HepG2 (cell line): ENCODE measurements around the gene OPRL1. TPM values are rescaled to one million over a fixed set of nuclear protein-coding genes. Genes with fewer than 3 reads are reported as not detected.
A peak's percentile ranks its signal among the peaks of the same experiment; 100 is the strongest.

Experiments used
- ARNT2 ChIP-seq: sonication (generic); formaldehyde crosslinking; IDR thresholded peaks from 2 replicates; pipeline ENCODE4 v1.8.0; 2022; ENCODE audit warnings: mild to moderate bottlenecking, low read depth, missing genetic modification reagents, moderate library complexity
- ATM ChIP-seq: fragments of 450-650 bp; IDR thresholded peaks from 2 replicates; pipeline ENCODE4 v1.7.1; 2017; ENCODE audit warnings: mild to moderate bottlenecking, borderline replicate concordance
- FOXA1 ChIP-seq, 2 experiments: fragments of 450-650 bp in 1 of 2; sonication (generic) in 1 of 2; formaldehyde crosslinking in 1 of 2; IDR thresholded peaks; 2 replicates each; pipeline versions ENCODE4 v1.4.0 to v1.6.1; 2016 to 2020; ENCODE audit warnings: missing genetic modification reagents in 1 of 2
- GABPA ChIP-seq, 2 experiments: IDR thresholded peaks; 2 replicates each; pipeline ENCODE4 v1.6.1; 2011 to 2016; ENCODE audit warnings: low read depth in 2 of 2, low read length in 1 of 2, missing biosample characterization in 1 of 2, missing genetic modification characterization in 1 of 2
- KDM1A ChIP-seq: IDR thresholded peaks from 2 replicates; pipeline ENCODE4 v1.6.1; 2016; ENCODE audit warnings: missing compliant biosample characterization
- MAZ ChIP-seq, 2 experiments: sonication (generic) in 1 of 2; formaldehyde crosslinking in 1 of 2; IDR thresholded peaks; 2 replicates each; pipeline versions ENCODE4 v1.5.0 to v1.6.1; 2012 to 2020; ENCODE audit warnings: low read depth in 2 of 2, mild to moderate bottlenecking in 2 of 2, borderline replicate concordance in 1 of 2, improper control_type of control experiment in 1 of 2, low read length in 1 of 2, missing genetic modification reagents in 1 of 2, moderate library complexity in 1 of 2
- MTF1 ChIP-seq: sonication (generic); formaldehyde crosslinking; IDR thresholded peaks from 2 replicates; pipeline ENCODE4 v1.5.0; 2020; ENCODE audit warnings: missing genetic modification reagents
- NAIF1 ChIP-seq: sonication (generic); formaldehyde crosslinking; IDR thresholded peaks from 2 replicates; pipeline ENCODE4 v1.5.0; 2020; ENCODE audit warnings: mild to moderate bottlenecking, missing genetic modification reagents, borderline replicate concordance
- NR2C2 ChIP-seq: sonication (generic); formaldehyde crosslinking; IDR thresholded peaks from 2 replicates; pipeline ENCODE4 v1.4.0; 2020; ENCODE audit warnings: missing genetic modification reagents, mild to moderate bottlenecking, moderate library complexity, borderline replicate concordance
- PAWR ChIP-seq: sonication (generic); formaldehyde crosslinking; IDR thresholded peaks from 2 replicates; pipeline ENCODE4 v1.4.0; 2020; ENCODE audit warnings: missing genetic modification reagents, mild to moderate bottlenecking, borderline replicate concordance
- SOX13 ChIP-seq, 3 experiments: fragments of 450-650 bp in 1 of 3; sonication (generic) in 1 of 3; formaldehyde crosslinking in 1 of 3; IDR thresholded peaks in 2 of 3; conservative IDR thresholded peaks in 1 of 3; 2 replicates each; pipeline versions ENCODE4 v1.5.0 to v1.6.1; 2016 to 2020; ENCODE audit warnings: antibody characterized with exemption in 1 of 3, mild to moderate bottlenecking in 1 of 3, missing compliant biosample characterization in 1 of 3, missing genetic modification reagents in 1 of 3, moderate library complexity in 1 of 3
- SRSF1 ChIP-seq: fragments of 200-400 bp; formaldehyde crosslinking; optimal IDR thresholded peaks from 2 replicates; pipeline ENCODE3; 2017; ENCODE audit warnings: mild to moderate bottlenecking, low read depth, low read length, moderate library complexity
- TOE1 ChIP-seq: sonication (generic); formaldehyde crosslinking; IDR thresholded peaks from 2 replicates; pipeline ENCODE4 v1.4.0; 2020; ENCODE audit warnings: mild to moderate bottlenecking, missing genetic modification reagents
- XBP1 ChIP-seq: sonication (generic); formaldehyde crosslinking; IDR thresholded peaks from 2 replicates; pipeline ENCODE4 v1.5.0; 2020; ENCODE audit warnings: missing genetic modification reagents
- ZNF232 ChIP-seq: sonication (generic); formaldehyde crosslinking; IDR thresholded peaks from 2 replicates; pipeline ENCODE4 v1.4.0; 2020; ENCODE audit warnings: missing genetic modification reagents, borderline replicate concordance
- ZNF598 ChIP-seq: sonication (generic); formaldehyde crosslinking; IDR thresholded peaks from 2 replicates; pipeline ENCODE4 v1.5.1; 2020; ENCODE audit warnings: mild to moderate bottlenecking, missing genetic modification reagents, borderline replicate concordance
- ZNF720 ChIP-seq: sonication (generic); formaldehyde crosslinking; IDR thresholded peaks from 2 replicates; pipeline ENCODE4 v1.4.0; 2020; ENCODE audit warnings: missing genetic modification reagents
- polyA plus RNA-seq, 8 experiments: library from polyadenylated mRNA; depleted of rRNA in 3 of 8; stranded (reverse) in 7 of 8; unstranded in 1 of 8; fragments of >200 nt; fragmentation: Illumina TruSeq in 4 of 8; extraction: Trizol in 4 of 8; gene quantifications; 2 replicates each; pipeline versions ENCODE4 v1.2.1 to v1.2.3, GENCODE V29; 2011 to 2016; ENCODE audit warnings: low read depth in 4 of 8, missing spikeins in 1 of 8, mixed read lengths in 1 of 8; ENCODE audit not compliant: insufficient read depth in 1 of 8
- total RNA-seq, 5 experiments: library from RNA; depleted of rRNA; stranded (reverse); fragments of >200 nt; fragmentation: Illumina TruSeq; extraction: Trizol; gene quantifications; 2 replicates each; pipeline ENCODE4 v1.2.3, GENCODE V29; 2016; ENCODE audit warnings: low read depth in 1 of 5
- TF ChIP-seq, protein P1 (sequence below): sonication (generic); formaldehyde crosslinking; IDR thresholded peaks from 2 replicates; pipeline ENCODE4 v1.8.1; 2023; ENCODE audit warnings: missing genetic modification reagents, inconsistent platforms, borderline replicate concordance
- TF ChIP-seq, protein P2 (sequence below): sonication (generic); formaldehyde crosslinking; conservative IDR thresholded peaks from 2 replicates; pipeline ENCODE4 v1.4.0; 2020; ENCODE audit warnings: missing genetic modification reagents
- TF ChIP-seq, protein P3 (sequence below): IDR thresholded peaks from 2 replicates; pipeline ENCODE4 v1.6.1; 2016; ENCODE audit warnings: mild to moderate bottlenecking
- TF ChIP-seq, protein P4 (sequence below): sonication (generic); formaldehyde crosslinking; IDR thresholded peaks from 2 replicates; pipeline ENCODE4 v1.4.0; 2020; ENCODE audit warnings: missing genetic modification reagents, borderline replicate concordance

OPRL1 gene
- total and polyA plus RNA-seq, 2 of the 13 experiments (the other 11 are each of a cell fraction or from before 2014, with no cell fraction given), result 0.35 to 0.71 TPM

DNA sequence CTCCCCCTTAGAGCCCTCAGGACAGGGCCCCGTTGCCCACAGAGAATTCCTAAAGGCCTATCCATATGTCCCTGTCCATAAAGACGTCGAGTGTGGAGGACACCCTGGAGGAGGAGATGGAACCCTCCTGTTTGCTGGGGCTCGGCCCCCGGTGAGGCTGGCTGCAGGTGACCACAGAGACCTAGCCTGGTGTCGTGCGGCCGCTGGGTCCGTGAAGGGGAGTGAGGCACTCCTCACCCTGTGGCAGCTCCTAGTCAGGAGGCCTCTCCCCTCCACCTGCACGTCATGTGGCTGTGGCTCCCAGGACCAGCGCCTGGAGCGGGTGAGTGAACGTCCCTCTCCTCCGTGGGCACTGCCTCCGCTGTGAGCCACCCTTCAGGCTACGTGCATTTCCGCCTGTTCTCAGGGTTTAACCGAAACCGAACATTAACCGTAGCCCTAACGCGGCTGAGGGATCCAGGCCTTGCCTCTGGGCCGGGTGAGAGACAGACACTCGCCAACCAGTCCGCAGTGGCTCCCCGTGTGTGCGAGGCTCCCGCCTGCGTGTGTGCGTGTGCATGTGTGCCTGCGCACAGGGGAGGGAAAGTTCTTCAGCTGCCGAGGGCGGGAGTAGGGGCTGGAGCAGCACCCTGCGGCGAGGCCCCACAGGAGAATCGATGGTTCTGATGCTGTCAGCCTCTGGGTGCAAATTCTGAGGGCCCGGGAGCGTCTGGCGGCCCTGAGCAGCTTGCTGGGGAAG lies 22.8 kb upstream of the OPRL1 start (continued):
- TF ChIP-seq, protein P1, sequence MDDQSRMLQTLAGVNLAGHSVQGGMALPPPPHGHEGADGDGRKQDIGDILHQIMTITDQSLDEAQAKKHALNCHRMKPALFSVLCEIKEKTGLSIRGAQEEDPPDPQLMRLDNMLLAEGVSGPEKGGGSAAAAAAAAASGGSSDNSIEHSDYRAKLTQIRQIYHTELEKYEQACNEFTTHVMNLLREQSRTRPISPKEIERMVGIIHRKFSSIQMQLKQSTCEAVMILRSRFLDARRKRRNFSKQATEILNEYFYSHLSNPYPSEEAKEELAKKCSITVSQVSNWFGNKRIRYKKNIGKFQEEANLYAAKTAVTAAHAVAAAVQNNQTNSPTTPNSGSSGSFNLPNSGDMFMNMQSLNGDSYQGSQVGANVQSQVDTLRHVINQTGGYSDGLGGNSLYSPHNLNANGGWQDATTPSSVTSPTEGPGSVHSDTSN (CRISPR knock-in tag), result no peak
- TF ChIP-seq MTF1 (CRISPR knock-in tag), result no peak
- no peak for TF ChIP-seq NR2C2 (CRISPR knock-in tag)
- TF ChIP-seq NAIF1 (CRISPR knock-in tag), result no peak
- TF ChIP-seq TOE1 (CRISPR knock-in tag), result no peak
- TF ChIP-seq MAZ (IDR thresholded peaks at IDR 0.05; ENCODE audit: borderline replicate concordance, low read depth, low read length), result no peak
- TF ChIP-seq MAZ (CRISPR knock-in tag; IDR thresholded peaks at IDR 0.05; ENCODE audit: low read depth), result peak; percentile 54; the same call in 1 of the 2 replicates
- TF ChIP-seq, protein P2, sequence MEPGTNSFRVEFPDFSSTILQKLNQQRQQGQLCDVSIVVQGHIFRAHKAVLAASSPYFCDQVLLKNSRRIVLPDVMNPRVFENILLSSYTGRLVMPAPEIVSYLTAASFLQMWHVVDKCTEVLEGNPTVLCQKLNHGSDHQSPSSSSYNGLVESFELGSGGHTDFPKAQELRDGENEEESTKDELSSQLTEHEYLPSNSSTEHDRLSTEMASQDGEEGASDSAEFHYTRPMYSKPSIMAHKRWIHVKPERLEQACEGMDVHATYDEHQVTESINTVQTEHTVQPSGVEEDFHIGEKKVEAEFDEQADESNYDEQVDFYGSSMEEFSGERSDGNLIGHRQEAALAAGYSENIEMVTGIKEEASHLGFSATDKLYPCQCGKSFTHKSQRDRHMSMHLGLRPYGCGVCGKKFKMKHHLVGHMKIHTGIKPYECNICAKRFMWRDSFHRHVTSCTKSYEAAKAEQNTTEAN, result no peak
- TF ChIP-seq, protein P3, sequence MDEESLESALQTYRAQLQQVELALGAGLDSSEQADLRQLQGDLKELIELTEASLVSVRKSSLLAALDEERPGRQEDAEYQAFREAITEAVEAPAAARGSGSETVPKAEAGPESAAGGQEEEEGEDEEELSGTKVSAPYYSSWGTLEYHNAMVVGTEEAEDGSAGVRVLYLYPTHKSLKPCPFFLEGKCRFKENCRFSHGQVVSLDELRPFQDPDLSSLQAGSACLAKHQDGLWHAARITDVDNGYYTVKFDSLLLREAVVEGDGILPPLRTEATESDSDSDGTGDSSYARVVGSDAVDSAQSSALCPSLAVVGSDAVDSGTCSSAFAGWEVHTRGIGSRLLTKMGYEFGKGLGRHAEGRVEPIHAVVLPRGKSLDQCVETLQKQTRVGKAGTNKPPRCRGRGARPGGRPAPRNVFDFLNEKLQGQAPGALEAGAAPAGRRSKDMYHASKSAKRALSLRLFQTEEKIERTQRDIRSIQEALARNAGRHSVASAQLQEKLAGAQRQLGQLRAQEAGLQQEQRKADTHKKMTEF (CRISPR knock-in tag), result no peak; the same call in 1 of the 2 replicates
- no peak for TF ChIP-seq GABPA (IDR thresholded peaks at IDR 0.05; ENCODE audit: low read depth, low read length)
- no peak for TF ChIP-seq GABPA (CRISPR knock-in tag; IDR thresholded peaks at IDR 0.05; ENCODE audit: low read depth)
- TF ChIP-seq SRSF1, result peak; percentile 76
- TF ChIP-seq KDM1A, result no peak
- peak; percentile 58; the same call in 1 of the 2 replicates for TF ChIP-seq ZNF232 (CRISPR knock-in tag)
- TF ChIP-seq, protein P4, sequence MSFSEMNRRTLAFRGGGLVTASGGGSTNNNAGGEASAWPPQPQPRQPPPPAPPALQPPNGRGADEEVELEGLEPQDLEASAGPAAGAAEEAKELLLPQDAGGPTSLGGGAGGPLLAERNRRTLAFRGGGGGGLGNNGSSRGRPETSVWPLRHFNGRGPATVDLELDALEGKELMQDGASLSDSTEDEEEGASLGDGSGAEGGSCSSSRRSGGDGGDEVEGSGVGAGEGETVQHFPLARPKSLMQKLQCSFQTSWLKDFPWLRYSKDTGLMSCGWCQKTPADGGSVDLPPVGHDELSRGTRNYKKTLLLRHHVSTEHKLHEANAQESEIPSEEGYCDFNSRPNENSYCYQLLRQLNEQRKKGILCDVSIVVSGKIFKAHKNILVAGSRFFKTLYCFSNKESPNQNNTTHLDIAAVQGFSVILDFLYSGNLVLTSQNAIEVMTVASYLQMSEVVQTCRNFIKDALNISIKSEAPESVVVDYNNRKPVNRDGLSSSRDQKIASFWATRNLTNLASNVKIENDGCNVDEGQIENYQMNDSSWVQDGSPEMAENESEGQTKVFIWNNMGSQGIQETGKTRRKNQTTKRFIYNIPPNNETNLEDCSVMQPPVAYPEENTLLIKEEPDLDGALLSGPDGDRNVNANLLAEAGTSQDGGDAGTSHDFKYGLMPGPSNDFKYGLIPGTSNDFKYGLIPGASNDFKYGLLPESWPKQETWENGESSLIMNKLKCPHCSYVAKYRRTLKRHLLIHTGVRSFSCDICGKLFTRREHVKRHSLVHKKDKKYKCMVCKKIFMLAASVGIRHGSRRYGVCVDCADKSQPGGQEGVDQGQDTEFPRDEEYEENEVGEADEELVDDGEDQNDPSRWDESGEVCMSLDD, result no peak
- no peak for TF ChIP-seq FOXA1 (IDR thresholded peaks at IDR 0.05)
- 0 out of 2 replicates have a peak, but pooled peaks have one; percentile 4 for TF ChIP-seq FOXA1 (CRISPR knock-in tag; IDR thresholded peaks at IDR 0.05)
- no peak for TF ChIP-seq XBP1 (CRISPR knock-in tag)
- TF ChIP-seq SOX13 (IDR thresholded peaks at IDR 0.05), result no peak
- TF ChIP-seq SOX13 (CRISPR knock-in tag; conservative IDR thresholded peaks at IDR 0.05 in 1 of 2, IDR thresholded peaks at IDR 0.05 in 1 of 2), result no peak
- no peak; the same call in 1 of the 2 replicates for TF ChIP-seq ZNF720 (CRISPR knock-in tag)
- peak; percentile 53; the same call in 1 of the 2 replicates for TF ChIP-seq PAWR
- TF ChIP-seq ATM, result no peak
- TF ChIP-seq ZNF598 (CRISPR knock-in tag), result peak; percentile 6; the same call in 1 of the 2 replicates
- no peak for TF ChIP-seq ARNT2
